Renal pelvis (tissue), 4 donors: ENCODE results near the gene TST. TPM values are rescaled to one million over a fixed set of nuclear protein-coding genes. Genes with fewer than 3 reads are reported as not detected.
A peak's percentile ranks its signal among the peaks of the same experiment; 100 is the strongest.
"Not testable (repeated sequence)": the region's sequence is repeated elsewhere in the genome, so short reads cannot be mapped to it uniquely, and the experiment has no call there.

Experiments used
- DNase-seq: peaks from one replicate; pipeline ENCODE4 v3.0.0-alpha.2; 2013
- polyA plus RNA-seq, 3 donors: library from polyadenylated mRNA; unstranded; fragments of 120-200 nt; gene quantifications; one replicate each; pipeline ENCODE4 v1.2.1, GENCODE V29; 2013; ENCODE audit not compliant: insufficient read length in 3 of 3

Gene TST
- polyA plus RNA-seq, 3 donors: 56.6 to 74.2 (median 62.0) TPM

DNA sequence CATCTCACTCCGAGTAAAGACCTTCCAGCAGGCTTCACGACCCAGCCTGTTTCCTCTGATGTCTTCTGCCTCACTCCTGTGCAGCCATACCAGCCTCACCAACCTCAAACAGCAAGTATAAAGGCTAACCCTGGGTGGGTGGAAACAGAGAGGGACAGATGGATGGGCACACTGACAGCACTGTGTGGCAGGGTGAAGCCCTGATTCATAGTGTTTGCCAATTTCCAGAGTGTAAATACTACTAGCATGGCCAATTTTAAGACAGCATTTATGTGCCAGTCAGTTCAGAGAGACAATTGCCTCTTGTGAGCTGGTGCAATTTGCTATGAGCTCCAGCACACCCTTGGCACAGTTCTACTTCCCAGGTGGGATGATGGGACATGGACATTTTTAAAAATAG lies 21.5 kb downstream of the TST start:
- no peak for DNase-seq

DNA sequence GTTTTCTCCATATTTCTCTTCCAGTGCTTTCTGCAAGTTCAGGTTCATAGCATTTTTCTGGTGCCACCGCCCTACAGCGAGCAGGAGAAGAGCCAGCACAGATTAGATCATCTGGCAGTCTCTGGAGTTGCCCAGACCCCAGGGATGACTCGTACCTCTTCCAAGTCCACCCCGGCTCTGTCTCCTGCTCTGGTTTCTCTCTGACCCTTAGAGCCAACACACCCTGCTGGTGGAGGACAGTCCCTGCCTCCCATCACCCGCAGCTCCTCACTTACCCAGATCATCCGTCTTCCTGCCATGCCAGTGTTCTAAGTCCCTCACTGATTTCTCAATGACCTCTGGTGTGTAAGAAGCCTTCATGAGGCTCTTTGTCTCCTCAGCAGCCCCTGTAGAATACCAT lies 28.0 kb downstream of the TST start:
- no peak for DNase-seq

DNA sequence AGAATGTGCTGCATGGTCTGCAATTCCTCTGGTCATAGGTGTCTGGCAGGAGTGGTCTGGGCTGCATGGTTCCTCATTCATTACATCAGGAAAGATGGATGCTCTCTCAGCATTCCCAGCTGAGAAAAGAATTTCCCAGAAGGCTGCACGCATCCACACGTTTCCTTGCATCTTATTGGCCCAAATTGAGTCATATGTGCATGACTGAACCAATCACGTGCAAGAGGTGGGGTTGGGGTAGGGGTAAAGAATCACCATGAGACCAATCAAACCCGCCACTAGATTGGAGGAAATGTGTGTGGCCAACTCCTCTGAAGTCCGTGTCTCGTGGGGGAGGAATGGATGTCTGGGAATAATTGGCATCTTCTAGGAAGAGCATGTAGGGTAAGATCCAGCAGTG lies 28.8 kb downstream of the TST start:
- DNase-seq: no peak

DNA sequence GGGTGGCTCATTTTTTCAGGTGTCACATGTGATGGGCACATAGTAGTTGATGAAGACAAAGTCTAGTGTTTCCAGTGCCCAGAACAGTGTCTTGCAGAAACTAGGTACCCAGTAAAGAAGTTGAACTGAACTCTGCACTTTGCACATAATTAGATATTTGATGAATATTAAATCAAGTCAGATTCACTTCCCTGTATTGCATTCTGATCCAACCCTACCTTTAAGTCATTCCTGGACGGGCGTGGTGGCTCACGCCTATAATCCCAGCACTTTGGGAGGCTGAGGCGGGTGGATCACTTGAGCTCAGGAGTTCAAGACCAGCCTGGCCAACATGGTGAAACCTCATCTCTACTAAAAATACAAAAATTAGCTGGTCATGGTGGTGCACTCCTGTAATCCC lies 30.2 kb downstream of the TST start:
- DNase-seq: not testable (repeated sequence)

DNA sequence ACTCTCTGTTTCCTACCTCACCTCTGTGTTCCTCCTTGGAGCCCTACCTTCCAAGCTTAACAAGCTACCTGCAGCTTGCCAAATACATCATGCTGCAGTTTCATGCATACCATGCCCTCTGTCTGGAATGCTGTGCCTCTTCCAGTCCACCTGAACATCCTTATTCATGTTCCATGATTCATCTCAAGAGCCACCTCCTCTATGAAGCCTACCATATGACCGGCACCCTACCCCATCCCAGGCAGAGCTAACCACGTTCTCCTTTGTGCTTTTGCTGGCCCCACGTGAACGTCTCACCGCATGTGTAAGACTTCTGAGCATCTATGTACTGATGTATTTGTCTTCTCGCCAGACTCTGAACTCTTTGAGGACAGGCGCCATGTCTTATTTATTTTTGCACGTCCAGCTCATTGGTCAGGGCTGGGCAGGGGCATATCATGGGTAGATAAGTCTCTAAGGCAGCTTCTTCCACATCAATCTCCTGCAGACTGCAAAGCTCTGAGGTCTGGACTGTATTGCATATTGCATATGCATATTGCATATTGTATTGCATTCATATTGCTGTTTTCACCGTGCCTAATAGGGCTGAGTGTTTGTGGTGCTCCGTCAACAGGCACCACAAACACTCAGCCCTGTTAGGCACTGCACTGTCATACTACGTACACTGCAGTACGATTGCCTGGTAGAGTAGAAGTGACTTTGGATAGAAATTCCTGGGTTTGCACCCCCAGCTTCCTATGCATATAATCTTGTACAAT lies 31.0 kb downstream of the TST start:
- DNase-seq: no peak

GRCh38 chr22:36986242-36986821 lies 32.9 kb downstream of the TST start:
- no peak for DNase-seq

DNA sequence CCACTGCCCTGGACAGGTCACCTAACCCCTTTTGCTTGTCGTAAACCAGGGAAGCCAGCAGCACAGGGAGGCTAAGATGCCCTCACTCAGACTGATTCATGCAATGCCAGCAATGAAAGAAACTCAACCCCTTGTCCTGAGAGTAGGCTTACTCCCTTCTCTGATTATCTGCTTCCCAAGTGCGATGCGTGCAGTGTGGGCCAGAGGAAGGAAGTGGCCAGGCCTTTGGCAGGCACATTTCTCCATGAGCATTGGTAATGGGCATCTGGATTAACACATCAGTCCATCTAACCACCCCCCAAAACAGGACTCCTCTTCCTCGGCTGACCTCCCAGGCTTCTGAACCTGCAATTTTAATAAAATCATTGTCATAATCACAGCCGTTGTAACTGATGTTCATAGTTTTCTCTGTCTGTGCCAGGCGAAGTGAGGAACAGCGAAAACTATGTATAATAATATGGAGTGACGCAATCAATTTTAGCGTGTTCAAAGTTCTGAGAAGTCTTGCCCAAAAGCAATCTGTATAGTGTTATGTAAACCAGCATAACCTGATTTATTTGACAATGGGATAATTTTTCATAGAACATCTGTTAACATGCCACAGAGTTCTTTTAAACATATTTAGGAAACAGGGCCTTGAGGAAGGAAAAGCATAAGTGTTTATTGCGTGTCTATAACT lies 33.9 kb downstream of the TST start:
- no peak for DNase-seq

- DNase-seq: no peak
Observed at GRCh38 chr22:36982136-36982535, 37.1 kb downstream of the TST start.

- no peak for DNase-seq
Observed at GRCh38 chr22:36981247-36981775, 37.9 kb downstream of the TST start.

- DNase-seq: no peak
Observed at GRCh38 chr22:36979016-36979910, 40.0 kb downstream of the TST start.

- DNase-seq: peak; percentile 86
Observed at GRCh38 chr22:36977947-36978660, 41.1 kb downstream of the TST start.

DNA sequence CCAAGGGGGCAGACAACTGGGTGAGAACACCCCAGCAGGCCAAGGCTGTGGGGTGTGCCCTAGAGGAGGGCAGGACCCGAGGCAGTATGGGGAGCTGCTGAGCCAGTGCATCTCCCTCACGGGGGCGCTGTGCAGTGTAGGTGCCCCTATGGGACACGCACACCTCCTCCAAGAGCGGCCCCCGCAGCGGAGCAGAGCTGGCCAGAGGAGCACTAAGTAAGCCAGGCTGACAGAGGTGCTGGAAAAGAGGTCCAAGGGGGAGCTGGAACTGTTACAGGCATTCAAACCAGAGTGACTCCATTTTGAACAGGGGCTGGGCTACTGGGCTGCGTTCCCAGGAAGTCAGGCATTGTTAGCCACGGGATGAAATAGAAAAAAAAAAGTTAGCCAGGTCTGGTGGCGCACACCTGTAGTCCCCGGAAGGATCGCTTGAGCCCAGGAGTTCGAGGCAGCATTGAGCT lies 41.8 kb downstream of the TST start:
- DNase-seq: no peak

- DNase-seq: no peak
Observed at GRCh38 chr22:36976606-36977005, 42.6 kb downstream of the TST start.

DNA sequence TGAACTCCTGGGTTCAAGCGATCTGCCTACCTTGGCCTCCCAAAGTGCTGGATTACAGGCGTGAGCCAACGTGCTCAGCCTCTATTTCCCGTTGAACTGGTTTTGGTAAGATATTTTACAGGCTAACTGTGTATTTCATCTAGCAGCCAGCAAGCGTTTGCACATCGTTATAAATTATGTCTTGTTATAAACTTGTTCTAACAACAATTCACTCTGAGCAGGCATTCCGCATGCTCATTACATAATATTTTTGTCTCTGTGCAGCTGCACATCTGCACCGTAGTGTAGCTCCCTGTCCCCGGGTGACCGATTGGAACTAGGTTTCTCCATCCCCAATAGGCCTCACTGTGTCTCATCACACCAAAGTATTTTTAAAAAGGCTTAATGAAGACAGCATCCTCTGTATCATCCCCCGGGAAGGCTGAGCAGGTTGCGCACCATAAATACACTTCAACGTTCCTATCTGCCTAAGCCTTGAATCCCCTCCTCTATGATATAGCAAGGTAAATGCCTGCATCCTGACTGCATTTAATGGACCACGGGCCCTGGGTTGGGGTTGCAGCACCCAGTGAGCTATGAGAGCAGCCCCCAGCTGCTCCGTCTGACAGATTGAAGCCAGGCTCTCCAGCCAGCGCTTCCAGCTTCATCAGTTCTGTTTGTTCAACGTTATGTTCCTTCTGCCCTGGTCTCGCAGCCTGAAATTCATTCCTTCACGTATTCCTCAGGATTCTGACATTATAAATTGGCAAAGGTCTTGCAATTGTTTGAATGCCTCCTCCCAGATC lies 47.7 kb downstream of the TST start:
- no peak for DNase-seq

DNA sequence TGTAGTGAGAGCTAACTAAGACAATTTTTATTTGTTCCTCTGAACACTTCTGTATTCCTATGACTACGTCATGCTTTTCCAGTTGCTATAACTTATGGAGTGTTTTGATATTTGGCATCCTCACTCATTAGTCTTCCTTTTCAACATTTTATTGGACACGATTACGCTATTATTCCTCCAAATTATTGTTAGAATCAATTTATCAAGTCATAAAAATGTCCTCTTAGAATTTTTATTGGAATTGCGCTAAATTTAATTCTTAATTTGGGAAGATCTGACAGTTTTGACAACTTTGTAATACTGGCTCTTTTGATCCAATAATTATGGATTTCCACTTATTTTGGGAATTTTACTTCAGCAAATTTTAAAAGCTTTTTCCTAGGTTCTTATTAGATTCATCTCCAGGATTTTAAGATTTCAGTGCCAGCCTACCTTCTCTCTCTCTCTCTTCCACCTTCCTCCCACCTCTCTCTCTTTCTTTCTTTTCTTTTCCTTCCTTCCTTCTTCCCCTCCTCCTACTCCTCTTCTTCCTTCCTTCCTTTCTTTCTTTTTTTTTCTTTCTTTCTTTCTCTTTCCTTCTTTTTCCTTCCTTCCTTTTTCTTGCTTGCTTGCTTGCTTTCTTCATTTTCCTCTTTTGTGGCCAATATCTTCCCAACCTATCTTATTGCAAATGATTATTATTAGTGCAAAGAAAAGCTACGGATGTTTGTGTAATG lies 50.8 kb downstream of the TST start:
- DNase-seq: no peak

DNA sequence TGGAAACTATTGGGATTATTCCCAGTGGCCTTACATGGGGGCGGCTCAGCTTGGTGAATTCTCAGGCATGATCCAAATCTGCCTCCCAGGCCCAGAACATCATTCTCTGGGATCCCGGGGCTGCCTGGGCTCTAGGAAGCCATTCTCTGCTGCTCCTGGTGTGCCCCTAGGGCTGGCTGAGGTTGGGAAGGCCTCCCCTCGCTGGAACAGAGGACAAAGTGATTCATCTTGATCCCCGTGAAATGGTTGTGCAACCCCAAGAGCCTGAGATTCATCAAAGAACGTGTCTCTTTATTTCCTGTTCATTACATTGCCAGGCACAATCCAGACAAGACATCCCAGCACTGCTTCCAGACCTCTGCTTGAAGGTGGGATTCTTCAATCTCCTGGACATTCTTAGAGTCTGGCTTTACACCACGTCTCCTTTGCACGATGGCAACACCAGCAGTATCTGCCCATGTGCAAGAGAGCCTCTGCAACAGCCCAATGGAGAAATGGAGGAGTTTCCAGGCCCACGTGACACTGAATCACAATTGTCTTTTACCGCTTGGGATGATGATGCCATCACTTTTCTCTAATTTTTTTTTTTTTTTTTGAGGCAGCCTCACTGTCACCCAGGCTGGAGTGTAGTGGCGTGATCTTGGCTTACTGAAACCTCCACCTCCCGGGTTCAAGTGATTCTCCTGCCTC lies 52.3 kb downstream of the TST start:
- DNase-seq: no peak

DNA sequence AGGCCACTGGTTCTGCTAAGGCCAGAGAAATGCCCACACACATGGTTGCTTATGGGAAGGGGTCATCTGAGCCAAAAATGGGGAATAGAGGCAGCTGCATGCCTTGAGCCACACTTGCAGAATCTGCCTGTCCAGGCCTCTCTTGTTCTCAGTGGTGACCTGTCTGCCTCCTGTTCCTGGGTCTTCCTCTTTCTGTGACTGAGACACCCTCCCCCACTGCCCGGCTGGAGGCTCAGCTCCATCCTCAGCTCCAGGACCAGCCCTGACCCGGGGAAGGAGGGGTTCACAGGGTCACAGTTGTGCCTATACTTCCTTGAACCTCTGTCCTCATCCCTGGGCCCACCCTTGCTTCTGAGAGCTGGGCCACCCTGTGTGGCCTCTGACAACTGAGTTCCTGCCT lies 53.6 kb downstream of the TST start:
- no peak for DNase-seq

DNA sequence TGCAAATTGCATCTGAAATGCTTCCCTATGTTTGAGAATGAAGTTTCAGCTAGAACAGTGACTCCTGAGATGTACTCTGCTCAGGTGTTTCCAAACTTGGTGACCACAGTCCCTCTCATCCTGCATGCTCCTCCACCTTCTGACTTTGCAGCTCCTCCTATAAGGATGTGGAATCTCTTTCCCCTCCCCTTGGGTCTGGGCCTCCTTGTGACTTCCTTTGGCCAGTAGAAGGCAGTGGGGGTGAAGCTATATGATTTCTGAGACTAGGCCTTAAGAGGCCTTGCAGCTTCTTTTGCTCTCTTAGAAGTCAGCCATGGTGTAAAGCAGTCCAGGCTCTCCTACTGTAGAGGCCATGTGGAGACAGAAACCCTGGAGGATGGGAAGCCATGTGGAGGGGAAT lies 55.1 kb downstream of the TST start:
- no peak for DNase-seq

- DNase-seq: no peak
Observed at GRCh38 chr22:36963302-36963701, 55.9 kb downstream of the TST start.
